ENCODE results near the gene LAMP2. TPM values are rescaled to one million over a fixed set of nuclear protein-coding genes. Genes with fewer than 3 reads are reported as not detected.
A peak's percentile ranks its signal among the peaks of the same experiment; 100 is the strongest.

The LAMP2 gene
- total and polyA plus RNA-seq, 9 of the 15 experiments (the other 6 are each of a cell fraction or from before 2014, with no cell fraction given): 22.3 to 77.7 (median 48.6) TPM

DNA sequence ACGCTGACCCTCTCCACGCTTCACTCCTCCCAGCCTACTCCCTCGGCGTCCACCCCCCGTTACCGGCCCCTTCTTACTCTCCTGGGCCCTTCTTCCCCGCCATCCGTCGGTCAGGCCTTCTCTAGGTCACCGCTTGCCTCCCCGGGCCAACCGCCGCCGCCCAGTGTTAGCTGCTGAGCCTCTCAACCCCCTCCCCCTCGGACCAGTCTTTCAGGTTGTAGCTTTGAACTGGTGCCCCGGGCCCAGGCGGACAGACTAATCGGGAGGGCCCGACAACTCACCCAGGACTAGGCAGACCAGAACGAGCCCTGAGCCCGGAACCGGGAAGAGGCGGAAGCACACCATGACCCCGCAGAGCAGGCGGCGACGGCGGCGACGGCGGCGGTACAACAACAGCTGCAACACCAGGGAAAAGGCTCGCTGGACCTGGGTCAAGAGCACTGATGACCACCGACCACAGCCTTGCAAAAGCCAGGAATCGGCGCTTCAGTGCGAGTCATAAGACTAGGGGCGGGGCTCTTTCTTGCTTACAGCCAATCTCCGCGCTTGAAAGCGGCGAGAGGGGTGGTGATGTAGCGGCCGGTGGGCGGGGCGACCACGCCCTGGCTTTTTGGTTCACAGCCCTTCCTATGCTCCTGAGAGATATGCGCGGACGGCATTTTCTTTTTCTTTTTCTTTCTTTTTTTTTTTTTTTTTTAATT, at the start of gene LAMP2 (continued):
- TF ChIP-seq, protein P1, sequence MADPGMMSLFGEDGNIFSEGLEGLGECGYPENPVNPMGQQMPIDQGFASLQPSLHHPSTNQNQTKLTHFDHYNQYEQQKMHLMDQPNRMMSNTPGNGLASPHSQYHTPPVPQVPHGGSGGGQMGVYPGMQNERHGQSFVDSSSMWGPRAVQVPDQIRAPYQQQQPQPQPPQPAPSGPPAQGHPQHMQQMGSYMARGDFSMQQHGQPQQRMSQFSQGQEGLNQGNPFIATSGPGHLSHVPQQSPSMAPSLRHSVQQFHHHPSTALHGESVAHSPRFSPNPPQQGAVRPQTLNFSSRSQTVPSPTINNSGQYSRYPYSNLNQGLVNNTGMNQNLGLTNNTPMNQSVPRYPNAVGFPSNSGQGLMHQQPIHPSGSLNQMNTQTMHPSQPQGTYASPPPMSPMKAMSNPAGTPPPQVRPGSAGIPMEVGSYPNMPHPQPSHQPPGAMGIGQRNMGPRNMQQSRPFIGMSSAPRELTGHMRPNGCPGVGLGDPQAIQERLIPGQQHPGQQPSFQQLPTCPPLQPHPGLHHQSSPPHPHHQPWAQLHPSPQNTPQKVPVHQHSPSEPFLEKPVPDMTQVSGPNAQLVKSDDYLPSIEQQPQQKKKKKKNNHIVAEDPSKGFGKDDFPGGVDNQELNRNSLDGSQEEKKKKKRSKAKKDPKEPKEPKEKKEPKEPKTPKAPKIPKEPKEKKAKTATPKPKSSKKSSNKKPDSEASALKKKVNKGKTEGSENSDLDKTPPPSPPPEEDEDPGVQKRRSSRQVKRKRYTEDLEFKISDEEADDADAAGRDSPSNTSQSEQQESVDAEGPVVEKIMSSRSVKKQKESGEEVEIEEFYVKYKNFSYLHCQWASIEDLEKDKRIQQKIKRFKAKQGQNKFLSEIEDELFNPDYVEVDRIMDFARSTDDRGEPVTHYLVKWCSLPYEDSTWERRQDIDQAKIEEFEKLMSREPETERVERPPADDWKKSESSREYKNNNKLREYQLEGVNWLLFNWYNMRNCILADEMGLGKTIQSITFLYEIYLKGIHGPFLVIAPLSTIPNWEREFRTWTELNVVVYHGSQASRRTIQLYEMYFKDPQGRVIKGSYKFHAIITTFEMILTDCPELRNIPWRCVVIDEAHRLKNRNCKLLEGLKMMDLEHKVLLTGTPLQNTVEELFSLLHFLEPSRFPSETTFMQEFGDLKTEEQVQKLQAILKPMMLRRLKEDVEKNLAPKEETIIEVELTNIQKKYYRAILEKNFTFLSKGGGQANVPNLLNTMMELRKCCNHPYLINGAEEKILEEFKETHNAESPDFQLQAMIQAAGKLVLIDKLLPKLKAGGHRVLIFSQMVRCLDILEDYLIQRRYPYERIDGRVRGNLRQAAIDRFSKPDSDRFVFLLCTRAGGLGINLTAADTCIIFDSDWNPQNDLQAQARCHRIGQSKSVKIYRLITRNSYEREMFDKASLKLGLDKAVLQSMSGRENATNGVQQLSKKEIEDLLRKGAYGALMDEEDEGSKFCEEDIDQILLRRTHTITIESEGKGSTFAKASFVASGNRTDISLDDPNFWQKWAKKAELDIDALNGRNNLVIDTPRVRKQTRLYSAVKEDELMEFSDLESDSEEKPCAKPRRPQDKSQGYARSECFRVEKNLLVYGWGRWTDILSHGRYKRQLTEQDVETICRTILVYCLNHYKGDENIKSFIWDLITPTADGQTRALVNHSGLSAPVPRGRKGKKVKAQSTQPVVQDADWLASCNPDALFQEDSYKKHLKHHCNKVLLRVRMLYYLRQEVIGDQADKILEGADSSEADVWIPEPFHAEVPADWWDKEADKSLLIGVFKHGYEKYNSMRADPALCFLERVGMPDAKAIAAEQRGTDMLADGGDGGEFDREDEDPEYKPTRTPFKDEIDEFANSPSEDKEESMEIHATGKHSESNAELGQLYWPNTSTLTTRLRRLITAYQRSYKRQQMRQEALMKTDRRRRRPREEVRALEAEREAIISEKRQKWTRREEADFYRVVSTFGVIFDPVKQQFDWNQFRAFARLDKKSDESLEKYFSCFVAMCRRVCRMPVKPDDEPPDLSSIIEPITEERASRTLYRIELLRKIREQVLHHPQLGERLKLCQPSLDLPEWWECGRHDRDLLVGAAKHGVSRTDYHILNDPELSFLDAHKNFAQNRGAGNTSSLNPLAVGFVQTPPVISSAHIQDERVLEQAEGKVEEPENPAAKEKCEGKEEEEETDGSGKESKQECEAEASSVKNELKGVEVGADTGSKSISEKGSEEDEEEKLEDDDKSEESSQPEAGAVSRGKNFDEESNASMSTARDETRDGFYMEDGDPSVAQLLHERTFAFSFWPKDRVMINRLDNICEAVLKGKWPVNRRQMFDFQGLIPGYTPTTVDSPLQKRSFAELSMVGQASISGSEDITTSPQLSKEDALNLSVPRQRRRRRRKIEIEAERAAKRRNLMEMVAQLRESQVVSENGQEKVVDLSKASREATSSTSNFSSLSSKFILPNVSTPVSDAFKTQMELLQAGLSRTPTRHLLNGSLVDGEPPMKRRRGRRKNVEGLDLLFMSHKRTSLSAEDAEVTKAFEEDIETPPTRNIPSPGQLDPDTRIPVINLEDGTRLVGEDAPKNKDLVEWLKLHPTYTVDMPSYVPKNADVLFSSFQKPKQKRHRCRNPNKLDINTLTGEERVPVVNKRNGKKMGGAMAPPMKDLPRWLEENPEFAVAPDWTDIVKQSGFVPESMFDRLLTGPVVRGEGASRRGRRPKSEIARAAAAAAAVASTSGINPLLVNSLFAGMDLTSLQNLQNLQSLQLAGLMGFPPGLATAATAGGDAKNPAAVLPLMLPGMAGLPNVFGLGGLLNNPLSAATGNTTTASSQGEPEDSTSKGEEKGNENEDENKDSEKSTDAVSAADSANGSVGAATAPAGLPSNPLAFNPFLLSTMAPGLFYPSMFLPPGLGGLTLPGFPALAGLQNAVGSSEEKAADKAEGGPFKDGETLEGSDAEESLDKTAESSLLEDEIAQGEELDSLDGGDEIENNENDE (IDR thresholded peaks at IDR 0.05; ENCODE audit: low read depth, low read length): no peak
- TF ChIP-seq SAFB2 (IDR thresholded peaks at IDR 0.05; ENCODE audit: borderline replicate concordance, low read depth, low read length, severe bottlenecking) (no peak), NR2C2 (CRISPR knock-in tag; IDR thresholded peaks at IDR 0.05) (no peak), NR2C2 (tag; IDR thresholded peaks at IDR 0.05) (peak; percentile 80), RAD51 (IDR thresholded peaks at IDR 0.05; ENCODE audit: borderline replicate concordance, low read depth) (no peak), HDAC8 (tag; IDR thresholded peaks at IDR 0.05) (no peak), MAFF (IDR thresholded peaks at IDR 0.05; ENCODE audit: low read length) (no peak), PHF8 (IDR thresholded peaks at IDR 0.05; ENCODE audit: borderline replicate concordance, low read length) (peak; percentile 72; the same call in 1 of the 2 replicates), MYBL2 (IDR thresholded peaks at IDR 0.05; ENCODE audit: low read depth) (no peak), MYBL2 (CRISPR knock-in tag; IDR thresholded peaks at IDR 0.05; ENCODE audit: borderline replicate concordance) (no peak), GABPB2 (CRISPR knock-in tag; conservative IDR thresholded peaks at IDR 0.05) (no peak), ZC3H11A (IDR thresholded peaks at IDR 0.05; ENCODE audit: low read depth, low read length) (no peak), COPS2 (conservative IDR thresholded peaks at IDR 0.05) (no peak), JUN (IDR thresholded peaks at IDR 0.05; ENCODE audit: borderline replicate concordance, low read depth, low read length) (no peak), JUN (CRISPR knock-in tag; IDR thresholded peaks at IDR 0.05; ENCODE audit: borderline replicate concordance) (no peak)
- TF ChIP-seq, protein P2, sequence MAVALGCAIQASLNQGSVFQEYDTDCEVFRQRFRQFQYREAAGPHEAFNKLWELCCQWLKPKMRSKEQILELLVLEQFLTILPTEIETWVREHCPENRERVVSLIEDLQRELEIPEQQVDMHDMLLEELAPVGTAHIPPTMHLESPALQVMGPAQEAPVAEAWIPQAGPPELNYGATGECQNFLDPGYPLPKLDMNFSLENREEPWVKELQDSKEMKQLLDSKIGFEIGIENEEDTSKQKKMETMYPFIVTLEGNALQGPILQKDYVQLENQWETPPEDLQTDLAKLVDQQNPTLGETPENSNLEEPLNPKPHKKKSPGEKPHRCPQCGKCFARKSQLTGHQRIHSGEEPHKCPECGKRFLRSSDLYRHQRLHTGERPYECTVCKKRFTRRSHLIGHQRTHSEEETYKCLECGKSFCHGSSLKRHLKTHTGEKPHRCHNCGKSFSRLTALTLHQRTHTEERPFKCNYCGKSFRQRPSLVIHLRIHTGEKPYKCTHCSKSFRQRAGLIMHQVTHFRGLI (CRISPR knock-in tag; IDR thresholded peaks at IDR 0.05): no peak

All from K562 (cell line).